Sciatic nerve (tissue), 2 donors: ENCODE data around the gene ISG20. TPM values are rescaled to one million over a fixed set of nuclear protein-coding genes. Genes with fewer than 3 reads are reported as not detected.

ENCODE experiments used
- ATAC-seq: fragments of 200-7000 bp; cut with Tn5 transposase; one replicate; pipeline ENCODE4 v1.9.1; 2020; ENCODE audit warnings: mild to moderate bottlenecking, moderate library complexity
- DNase-seq: peaks from one replicate; pipeline ENCODE4 v3.0.0-alpha.2; 2020; ENCODE audit warnings: low spot score
- intact Hi-C: fragments of 100-400 bp; cut with DNase I; formaldehyde crosslinking; loops from one replicate; pipeline ENCODE4 v1.14.2; 2022
- total RNA-seq: library from RNA; stranded (reverse); fragmentation: NEBNext Ultra II Directional; extraction: Animal tissue kit (Norgen Biotek cat#: 25700); gene quantifications from one replicate; pipeline ENCODE4 v1.2.1, GENCODE V29; 2021
- donor health status: DM: no; HTN: no; CAD: no.
- donor health status: DM: no; HTN: no; CAD: no.

Gene ISG20
- total RNA-seq = 20.2 TPM

GRCh38 chr15:88638626-88639372 lies at the start of gene ISG20:
ISG20 (plus strand) TSS chr15:88639016; CDS start chr15:88639367, 351 bp downstream.
- ATAC-seq (peak; percentile 97), DNase-seq (peak; percentile 93)
- intact Hi-C loops = no loop called here

- intact Hi-C loops = no loop called here
- DNase-seq (no peak), ATAC-seq (no peak)
Measured at GRCh38 chr15:88590759-88591158, 48.1 kb upstream of the ISG20 start.

- intact Hi-C loops = no loop called here
- no peak for ATAC-seq
- no peak for DNase-seq
Measured at GRCh38 chr15:88591384-88591783, 47.4 kb upstream of the ISG20 start.

GRCh38 chr15:88603885-88604284 lies 34.9 kb upstream of the ISG20 start:
- ATAC-seq = no peak
- intact Hi-C loops = no loop called here
- no peak for DNase-seq

- DNase-seq = no peak
- ATAC-seq = no peak
- intact Hi-C loops = no loop called here
Measured at GRCh38 chr15:88604381-88605188, 34.2 kb upstream of the ISG20 start.

- ATAC-seq (peak; percentile 68), DNase-seq (no peak)
- intact Hi-C loops = no loop called here
Measured at GRCh38 chr15:88605189-88606069, 33.4 kb upstream of the ISG20 start.

GRCh38 chr15:88606070-88606794 lies 32.6 kb upstream of the ISG20 start:
- intact Hi-C loops = no loop called here
- no peak for DNase-seq
- ATAC-seq = no peak

- DNase-seq (no peak), ATAC-seq (no peak)
- intact Hi-C loops = no loop called here
Measured at GRCh38 chr15:88607951-88608350, 30.9 kb upstream of the ISG20 start.

GRCh38 chr15:88608607-88609181 lies 30.1 kb upstream of the ISG20 start:
- intact Hi-C loops = no loop called here
- DNase-seq (no peak), ATAC-seq (no peak)

- intact Hi-C loops = no loop called here
- no peak for ATAC-seq
Measured at GRCh38 chr15:88609344-88610090, 29.3 kb upstream of the ISG20 start.

GRCh38 chr15:88610701-88611231 lies 28.1 kb upstream of the ISG20 start:
- ATAC-seq (no peak), DNase-seq (no peak)
- intact Hi-C loops = no loop called here

More at GRCh38 chr15:88609344-88610090, 29.3 kb upstream of the ISG20 start:
- no peak for DNase-seq

GRCh38 chr15:88612186-88612796 lies 26.5 kb upstream of the ISG20 start:
- intact Hi-C loops = no loop called here
- ATAC-seq (no peak), DNase-seq (no peak)

- DNase-seq = no peak
- no peak for ATAC-seq
- intact Hi-C loops = no loop called here
Measured at GRCh38 chr15:88613074-88613944, 25.5 kb upstream of the ISG20 start.

- intact Hi-C loops = no loop called here
- no peak for DNase-seq
- ATAC-seq = no peak
Measured at GRCh38 chr15:88615303-88616107, 23.3 kb upstream of the ISG20 start.

- DNase-seq = no peak
- intact Hi-C loops = no loop called here
- ATAC-seq = no peak
Measured at GRCh38 chr15:88616240-88616639, 22.6 kb upstream of the ISG20 start.
